ENCODE results near the gene BEND3. TPM values are rescaled to one million over a fixed set of nuclear protein-coding genes. Genes with fewer than 3 reads are reported as not detected.

The BEND3 gene
- total and polyA plus RNA-seq, 4 donors = 0.13 to 1.6 (median 0.88) TPM

DNA sequence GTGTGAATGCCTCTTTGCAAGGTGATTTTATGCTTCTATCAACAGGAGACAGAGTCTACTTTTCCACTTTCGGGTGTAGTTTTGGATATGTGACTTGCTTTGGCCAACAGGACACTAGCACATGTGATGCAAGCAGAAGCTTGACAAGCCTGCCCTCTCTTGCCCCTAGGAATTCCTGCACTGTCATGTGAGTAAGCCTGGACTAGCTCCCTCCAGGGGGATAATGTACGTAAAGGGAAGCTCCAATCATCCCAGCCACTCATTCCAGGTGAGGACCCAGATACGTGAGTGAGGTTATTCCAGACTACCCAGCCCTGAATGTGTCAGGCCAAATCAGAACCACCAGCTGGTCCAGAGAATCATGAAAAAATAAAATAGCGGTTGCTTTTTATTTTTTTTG, 33.3 kb downstream of the BEND3 start:
- H3K4me1 ChIP-seq (ENCODE audit: control insufficient read depth in 1 of 2, insufficient read depth in 2 of 2, low read length in 2 of 2) = no peaks in the 10 kb centered on the region
- no peak overlapping the region for H3K27ac ChIP-seq (ENCODE audit: low read depth in 1 of 2, low read length in 2 of 2)
- ATAC-seq (ENCODE audit: low FRiP score) (no peak), DNase-seq (no peak)
- intact Hi-C loops (cut with DNase I) = no loop called here
- WGBS, 2 donors = 68 to 74% methylated on average over 4 of the region's 4 CpGs
- H3K4me3 ChIP-seq (ENCODE audit: low read length in 2 of 2) = no peak overlapping the region
- no peaks in the 10 kb centered on the region for H3K9me3 ChIP-seq (ENCODE audit: control insufficient read depth, low read length)
- peaks cover 0 to 2% of the 10 kb centered on the region in 2 donors for H3K36me3 ChIP-seq (ENCODE audit: control insufficient read depth in 1 of 2, insufficient read depth in 2 of 2, low read length in 1 of 2)
- no peaks in the 10 kb centered on the region for H3K27me3 ChIP-seq (ENCODE audit: control insufficient read depth in 1 of 2, insufficient read depth in 2 of 2, low read length in 1 of 2)

DNA sequence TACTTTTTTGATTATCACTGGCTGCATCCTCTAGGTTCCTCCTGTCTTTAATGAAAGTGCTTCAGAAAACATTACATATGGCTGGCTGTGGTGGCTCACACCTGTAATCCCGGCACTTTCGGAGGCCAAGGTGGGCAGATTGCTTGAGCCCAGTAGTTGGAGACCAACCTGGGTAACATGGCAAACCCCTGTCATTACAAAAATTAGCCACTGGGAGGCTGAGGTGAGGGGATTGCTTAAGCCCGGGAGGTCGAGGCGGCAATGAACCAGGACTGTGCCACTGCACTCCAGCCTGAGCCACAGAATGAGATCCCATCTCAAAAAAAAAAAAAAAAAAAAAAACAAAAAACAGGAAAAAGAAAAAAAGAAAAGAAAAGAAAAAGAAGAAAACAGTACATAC, 35.3 kb downstream of the BEND3 start:
- DNase-seq (no peak), ATAC-seq (ENCODE audit: low FRiP score) (no peak)
- 81 to 85% methylated on average over 5 of the region's 5 CpGs for WGBS, 2 donors
- Histone ChIP-seq H3K4me1 (ENCODE audit: control insufficient read depth in 1 of 2, insufficient read depth in 2 of 2, low read length in 2 of 2) (no peaks in the 10 kb centered on the region), H3K36me3 (ENCODE audit: control insufficient read depth in 1 of 2, insufficient read depth in 2 of 2, low read length in 1 of 2) (peaks cover 0 to 2% of the 10 kb centered on the region in 2 donors), H3K27me3 (ENCODE audit: control insufficient read depth in 1 of 2, insufficient read depth in 2 of 2, low read length in 1 of 2) (no peaks in the 10 kb centered on the region), H3K9me3 (ENCODE audit: control insufficient read depth, low read length) (no peaks in the 10 kb centered on the region), H3K27ac (ENCODE audit: low read depth in 1 of 2, low read length in 2 of 2) (no peak overlapping the region), H3K4me3 (ENCODE audit: low read length in 2 of 2) (no peak overlapping the region)
- intact Hi-C loops (cut with DNase I) = no loop called here

DNA sequence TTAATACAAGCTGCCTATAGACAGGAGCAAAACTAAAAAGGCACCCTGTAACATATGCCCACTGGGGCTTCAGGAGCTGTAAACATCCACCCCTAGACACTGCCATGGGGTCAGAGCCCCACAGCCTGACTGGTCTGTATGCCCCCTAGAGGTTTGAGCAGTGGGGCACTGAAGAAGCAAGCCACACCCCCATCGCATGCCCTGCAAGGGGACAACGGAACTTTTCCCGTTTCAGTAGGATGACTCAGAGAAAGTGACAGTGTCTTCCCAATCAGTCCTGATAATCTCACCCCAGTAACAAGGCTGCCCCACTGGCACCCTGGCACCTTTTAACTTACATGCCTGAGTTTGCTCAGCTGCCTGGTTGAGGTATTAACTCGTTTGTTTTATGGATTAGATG, 35.9 kb downstream of the BEND3 start:
- intact Hi-C loops (cut with DNase I) = no loop called here
- 69 to 71% methylated on average over 4 of the region's 4 CpGs for WGBS, 2 donors
- Histone ChIP-seq H3K4me1 (ENCODE audit: control insufficient read depth in 1 of 2, insufficient read depth in 2 of 2, low read length in 2 of 2) (no peaks in the 10 kb centered on the region), H3K27me3 (ENCODE audit: control insufficient read depth in 1 of 2, insufficient read depth in 2 of 2, low read length in 1 of 2) (no peaks in the 10 kb centered on the region), H3K9me3 (ENCODE audit: control insufficient read depth, low read length) (no peaks in the 10 kb centered on the region), H3K36me3 (ENCODE audit: control insufficient read depth in 1 of 2, insufficient read depth in 2 of 2, low read length in 1 of 2) (peaks cover 0 to 2% of the 10 kb centered on the region in 2 donors), H3K27ac (ENCODE audit: low read depth in 1 of 2, low read length in 2 of 2) (no peak overlapping the region), H3K4me3 (ENCODE audit: low read length in 2 of 2) (no peak overlapping the region)
- DNase-seq (no peak), ATAC-seq (ENCODE audit: low FRiP score) (no peak)

DNA sequence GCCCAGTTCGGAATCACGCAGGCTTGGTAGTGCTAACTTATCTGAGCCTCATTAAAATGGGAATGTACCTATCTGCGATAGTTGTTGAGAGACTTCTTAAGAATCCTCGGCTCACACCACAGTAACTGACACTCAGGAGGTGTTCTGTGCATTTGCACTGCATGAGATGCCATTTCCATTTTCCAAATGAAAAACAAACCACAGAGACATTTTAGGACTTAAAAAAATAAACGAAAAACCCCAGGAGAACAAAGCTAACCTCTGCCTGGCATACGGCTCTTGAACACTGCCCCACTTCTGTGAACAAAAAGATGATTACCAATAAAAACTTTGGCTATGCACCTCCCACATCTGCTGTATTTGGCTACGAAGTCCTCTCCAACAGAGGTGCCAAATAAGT, 37.6 kb downstream of the BEND3 start:
- Histone ChIP-seq H3K27me3 (ENCODE audit: control insufficient read depth in 1 of 2, insufficient read depth in 2 of 2, low read length in 1 of 2) (no peaks in the 10 kb centered on the region), H3K36me3 (ENCODE audit: control insufficient read depth in 1 of 2, insufficient read depth in 2 of 2, low read length in 1 of 2) (peaks cover 0 to 2% of the 10 kb centered on the region in 2 donors), H3K9me3 (ENCODE audit: control insufficient read depth, low read length) (no peaks in the 10 kb centered on the region), H3K27ac (ENCODE audit: low read depth in 1 of 2, low read length in 2 of 2) (no peak overlapping the region), H3K4me3 (ENCODE audit: low read length in 2 of 2) (no peak overlapping the region), H3K4me1 (ENCODE audit: control insufficient read depth in 1 of 2, insufficient read depth in 2 of 2, low read length in 2 of 2) (no peaks in the 10 kb centered on the region)
- DNase-seq = no peak
- ATAC-seq (ENCODE audit: low FRiP score) = no peak
- WGBS, 2 donors = 81 to 87% methylated on average over 7 of the region's 7 CpGs
- intact Hi-C loops (cut with DNase I) = no loop called here

DNA sequence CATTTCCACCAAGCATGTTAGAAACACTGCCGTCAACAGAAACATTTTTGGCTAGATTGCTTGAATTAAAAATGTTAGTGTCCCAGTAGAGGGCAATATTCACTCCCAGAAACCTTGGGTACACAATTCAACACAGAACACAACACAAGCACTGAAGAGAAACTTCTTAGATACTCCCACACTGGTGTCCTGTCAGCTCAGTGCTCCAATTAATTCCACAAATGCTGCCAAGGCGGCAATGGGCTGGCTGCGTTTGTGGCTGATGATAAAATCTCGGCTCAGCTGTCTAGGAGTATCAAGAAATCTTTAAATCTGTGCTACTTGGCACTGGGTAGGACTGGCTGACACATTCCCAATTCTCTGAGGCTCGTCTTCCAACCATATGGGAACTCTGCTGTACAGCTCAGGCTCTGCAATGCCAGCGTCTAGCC, 39.3 kb downstream of the BEND3 start:
- ATAC-seq (ENCODE audit: low FRiP score) (peak; percentile 31), DNase-seq (no peak)
- Histone ChIP-seq H3K27ac (ENCODE audit: low read depth in 1 of 2, low read length in 2 of 2) (no peak overlapping the region), H3K4me3 (ENCODE audit: low read length in 2 of 2) (no peak overlapping the region), H3K36me3 (ENCODE audit: control insufficient read depth in 1 of 2, insufficient read depth in 2 of 2, low read length in 1 of 2) (peaks cover 0 to 2% of the 10 kb centered on the region in 2 donors), H3K9me3 (ENCODE audit: control insufficient read depth, low read length) (no peaks in the 10 kb centered on the region), H3K27me3 (ENCODE audit: control insufficient read depth in 1 of 2, insufficient read depth in 2 of 2, low read length in 1 of 2) (no peaks in the 10 kb centered on the region), H3K4me1 (ENCODE audit: control insufficient read depth in 1 of 2, insufficient read depth in 2 of 2, low read length in 2 of 2) (no peaks in the 10 kb centered on the region)
- intact Hi-C loops (cut with DNase I) = no loop called here
- WGBS, 2 donors = 45 to 52% methylated on average over 6 of the region's 6 CpGs

DNA sequence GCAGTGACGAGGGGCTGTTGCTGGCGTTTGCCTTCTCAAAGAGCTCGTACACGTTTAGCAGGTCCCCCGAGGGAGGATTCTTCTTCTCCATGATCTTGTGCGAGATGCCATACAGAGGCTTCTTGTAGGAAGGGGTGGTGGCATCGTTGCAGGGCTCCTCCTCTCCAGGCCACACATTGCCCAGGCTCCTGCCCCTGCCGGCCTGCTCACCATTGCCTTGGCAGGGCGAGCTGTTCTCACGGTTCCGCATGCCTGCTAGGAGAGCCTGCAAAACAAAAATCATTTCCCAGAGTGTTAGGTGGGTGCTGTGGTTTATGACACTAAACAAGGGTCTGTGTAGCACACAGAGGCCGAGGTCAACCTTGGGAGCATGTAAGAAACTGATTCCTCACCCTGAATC, 44.6 kb downstream of the BEND3 start:
- Histone ChIP-seq H3K4me3 (ENCODE audit: low read length in 2 of 2) (no peak overlapping the region), H3K9me3 (ENCODE audit: control insufficient read depth, low read length) (no peaks in the 10 kb centered on the region), H3K36me3 (ENCODE audit: control insufficient read depth in 1 of 2, insufficient read depth in 2 of 2, low read length in 1 of 2) (no peaks in the 10 kb centered on the region), H3K27me3 (ENCODE audit: control insufficient read depth in 1 of 2, insufficient read depth in 2 of 2, low read length in 1 of 2) (no peaks in the 10 kb centered on the region), H3K27ac (ENCODE audit: low read depth in 1 of 2, low read length in 2 of 2) (no peak overlapping the region), H3K4me1 (ENCODE audit: control insufficient read depth in 1 of 2, insufficient read depth in 2 of 2, low read length in 2 of 2) (no peaks in the 10 kb centered on the region)
- DNase-seq = no peak
- no peak for ATAC-seq (ENCODE audit: low FRiP score)
- 91 to 92% methylated on average over 12 of the region's 12 CpGs for WGBS, 2 donors
- intact Hi-C loops (cut with DNase I) = no loop called here

DNA sequence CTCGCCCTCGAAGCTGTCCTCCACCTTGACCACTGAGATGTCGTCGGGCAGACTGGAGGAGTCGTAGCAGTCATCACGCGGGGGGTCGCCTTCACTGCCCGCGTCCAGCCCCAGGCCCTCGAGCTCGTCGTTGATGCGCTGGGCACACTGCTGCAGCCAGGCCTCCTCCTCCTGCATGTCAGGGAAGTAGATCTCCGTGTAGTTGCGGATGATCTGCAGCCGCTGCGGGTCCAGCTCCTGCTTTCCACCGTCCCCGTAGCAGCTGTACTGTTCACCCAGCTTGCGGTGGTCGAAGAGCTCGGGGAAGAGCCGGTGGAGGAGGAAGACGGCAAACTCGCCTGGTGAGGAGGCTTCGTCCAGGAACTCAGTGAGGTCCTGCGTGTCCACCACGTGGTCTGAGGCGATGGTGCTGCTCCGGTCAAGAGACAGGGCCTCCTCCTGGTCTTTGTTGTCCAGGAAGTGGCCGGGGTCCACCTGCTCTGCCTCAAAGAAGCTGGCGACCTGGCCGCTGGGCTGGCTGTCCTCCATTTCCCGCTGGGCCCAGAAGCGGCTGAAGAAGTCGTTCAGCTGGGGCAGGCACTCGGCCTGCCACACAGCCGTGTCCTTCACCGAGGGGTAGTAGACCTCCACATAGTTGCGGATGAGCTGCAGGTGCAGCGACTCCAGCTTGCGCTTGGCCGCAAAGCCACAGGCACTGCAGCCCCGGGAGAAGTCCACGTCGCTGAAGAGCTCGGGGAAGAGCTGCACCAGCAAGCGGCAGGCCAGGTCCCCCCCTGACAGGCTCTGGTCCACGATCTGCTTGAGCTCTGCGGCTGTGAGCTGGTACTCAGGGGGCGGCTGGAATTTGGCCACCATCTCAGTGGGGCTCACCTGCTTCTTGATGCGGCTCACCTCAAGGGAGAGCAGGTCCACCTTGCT, 45.4 kb downstream of the BEND3 start:
- DNase-seq (no peak), ATAC-seq (ENCODE audit: low FRiP score) (no peak)
- Histone ChIP-seq H3K4me3 (ENCODE audit: low read length in 2 of 2) (no peak overlapping the region), H3K27me3 (ENCODE audit: control insufficient read depth in 1 of 2, insufficient read depth in 2 of 2, low read length in 1 of 2) (no peaks in the 10 kb centered on the region), H3K27ac (ENCODE audit: low read depth in 1 of 2, low read length in 2 of 2) (no peak overlapping the region), H3K4me1 (ENCODE audit: control insufficient read depth in 1 of 2, insufficient read depth in 2 of 2, low read length in 2 of 2) (no peaks in the 10 kb centered on the region), H3K36me3 (ENCODE audit: control insufficient read depth in 1 of 2, insufficient read depth in 2 of 2, low read length in 1 of 2) (no peaks in the 10 kb centered on the region), H3K9me3 (ENCODE audit: control insufficient read depth, low read length) (no peaks in the 10 kb centered on the region)
- WGBS, 2 donors = 96 to 97% methylated on average over 53 of the region's 53 CpGs
- intact Hi-C loops (cut with DNase I) = no loop called here

DNA sequence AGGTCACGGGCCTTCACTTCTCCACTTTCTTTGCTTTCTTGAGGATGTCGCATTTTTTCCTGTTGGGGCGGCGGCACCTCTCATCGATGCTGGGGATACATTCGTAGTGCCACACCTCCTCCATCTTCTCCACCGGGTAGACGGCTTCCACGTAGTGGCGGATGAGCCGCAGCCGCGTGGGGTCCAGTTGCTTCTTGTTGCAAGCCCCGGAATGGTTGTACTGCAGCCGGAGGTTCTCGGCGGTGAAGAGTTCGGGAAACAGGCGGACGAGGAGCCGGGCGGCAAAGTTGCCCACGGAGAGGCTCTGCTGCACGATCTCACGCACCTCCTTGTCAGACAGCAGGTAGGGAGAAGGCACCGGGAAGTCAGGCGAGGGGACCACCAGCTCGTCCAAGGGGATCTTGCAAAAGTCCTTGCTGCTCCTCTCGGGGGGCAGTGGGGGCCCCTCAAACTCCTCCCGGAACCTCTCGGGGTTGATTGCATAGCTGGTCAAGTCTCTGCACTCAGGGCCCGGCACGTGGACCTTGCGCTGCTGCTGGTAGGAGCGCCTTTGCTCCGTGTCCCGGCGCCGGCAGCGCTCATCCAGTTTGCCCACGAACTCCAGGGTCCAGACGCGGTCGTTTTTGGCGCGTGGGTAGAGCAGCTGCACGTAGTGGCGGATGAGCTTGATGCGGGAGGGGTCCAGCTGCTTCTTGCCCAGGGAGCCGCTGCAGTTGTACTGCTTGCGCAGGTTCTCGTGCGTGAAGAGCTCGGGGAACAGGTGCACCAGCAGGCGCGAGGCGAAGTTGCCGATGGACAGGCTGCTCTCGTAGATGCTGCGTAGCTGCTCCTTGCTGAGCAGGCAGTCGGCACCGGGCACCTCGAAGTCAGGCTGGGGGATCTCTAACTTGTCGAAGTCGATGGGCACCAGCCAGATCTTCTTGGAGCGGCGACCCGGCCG, 46.4 kb downstream of the BEND3 start:
- WGBS, 2 donors = 97 to 98% methylated on average over 69 of the region's 69 CpGs
- Histone ChIP-seq H3K4me3 (ENCODE audit: low read length in 2 of 2) (no peak overlapping the region), H3K27me3 (ENCODE audit: control insufficient read depth in 1 of 2, insufficient read depth in 2 of 2, low read length in 1 of 2) (no peaks in the 10 kb centered on the region), H3K4me1 (ENCODE audit: control insufficient read depth in 1 of 2, insufficient read depth in 2 of 2, low read length in 2 of 2) (no peaks in the 10 kb centered on the region), H3K9me3 (ENCODE audit: control insufficient read depth, low read length) (no peaks in the 10 kb centered on the region), H3K36me3 (ENCODE audit: control insufficient read depth in 1 of 2, insufficient read depth in 2 of 2, low read length in 1 of 2) (no peaks in the 10 kb centered on the region), H3K27ac (ENCODE audit: low read depth in 1 of 2, low read length in 2 of 2) (no peak overlapping the region)
- ATAC-seq (ENCODE audit: low FRiP score) (no peak), DNase-seq (no peak)
- intact Hi-C loops (cut with DNase I) = no loop called here
